ENCODE measurements around the gene TBX3.

The TBX3 gene

DNA sequence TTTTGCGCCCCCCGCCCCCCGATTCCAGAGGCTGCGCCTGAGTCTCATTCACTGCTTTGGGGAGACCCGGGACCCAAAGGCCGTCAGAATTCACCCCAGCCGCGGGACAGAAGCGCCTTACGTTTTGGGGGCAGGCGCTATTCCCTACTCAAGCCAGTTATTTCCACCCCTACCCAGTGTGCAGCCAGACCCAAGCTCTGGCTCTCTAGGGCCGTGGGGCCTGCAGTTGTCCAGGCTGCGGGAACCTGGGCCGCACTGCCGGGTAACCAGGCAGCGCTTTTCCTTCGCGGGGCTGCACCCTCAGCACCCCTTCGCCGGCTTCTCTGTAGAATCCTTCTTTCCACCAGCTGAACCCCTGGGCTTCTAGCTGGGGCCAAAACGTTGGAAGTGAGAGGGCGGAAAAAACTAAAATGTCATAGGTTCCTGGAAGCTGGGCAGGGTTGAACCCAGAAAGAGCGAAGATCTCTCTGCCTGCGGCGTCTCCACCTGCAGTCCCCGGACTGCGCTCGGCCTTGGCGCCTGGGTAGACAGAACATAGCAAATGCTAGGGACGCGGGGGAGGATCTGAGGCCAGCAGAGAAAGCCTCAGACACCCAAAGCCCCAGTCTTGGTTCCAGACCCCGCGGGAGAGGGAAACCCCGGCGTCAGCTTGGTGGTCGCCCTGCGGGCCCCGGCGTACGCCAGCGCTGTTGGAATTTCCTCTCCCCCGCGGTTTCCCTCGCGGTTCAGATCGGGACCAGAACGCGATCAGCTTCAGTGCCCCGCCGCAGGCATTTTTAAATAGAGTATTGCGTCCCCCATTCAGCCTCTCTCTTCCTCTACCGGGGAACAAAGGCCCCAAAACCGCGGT lies 18.3 kb downstream of the TBX3 start:
- TF ChIP-seq SNAI2 (CRISPR knock-in tag; IDR thresholded peaks at IDR 0.05) (no peak), TSHZ2 (CRISPR knock-in tag; IDR thresholded peaks at IDR 0.05) (no peak), ZC3H10 (CRISPR knock-in tag; IDR thresholded peaks at IDR 0.05) (no peak), CSRNP3 (CRISPR knock-in tag; IDR thresholded peaks at IDR 0.05) (no peak), RARB (CRISPR knock-in tag; IDR thresholded peaks at IDR 0.05) (no peak), ZFP30 (CRISPR knock-in tag; IDR thresholded peaks at IDR 0.05) (no peak), ZNF70 (CRISPR knock-in tag; IDR thresholded peaks at IDR 0.05) (no peak), ZNF565 (CRISPR knock-in tag; conservative IDR thresholded peaks at IDR 0.05; ENCODE audit: low read depth) (no peak), TOX (CRISPR knock-in tag; IDR thresholded peaks at IDR 0.05; ENCODE audit: borderline replicate concordance) (no peak), GLIS3 (CRISPR knock-in tag; IDR thresholded peaks at IDR 0.05) (no peak), PPARA (CRISPR knock-in tag; IDR thresholded peaks at IDR 0.05; ENCODE audit: borderline replicate concordance) (no peak)
- TF ChIP-seq, protein P1, sequence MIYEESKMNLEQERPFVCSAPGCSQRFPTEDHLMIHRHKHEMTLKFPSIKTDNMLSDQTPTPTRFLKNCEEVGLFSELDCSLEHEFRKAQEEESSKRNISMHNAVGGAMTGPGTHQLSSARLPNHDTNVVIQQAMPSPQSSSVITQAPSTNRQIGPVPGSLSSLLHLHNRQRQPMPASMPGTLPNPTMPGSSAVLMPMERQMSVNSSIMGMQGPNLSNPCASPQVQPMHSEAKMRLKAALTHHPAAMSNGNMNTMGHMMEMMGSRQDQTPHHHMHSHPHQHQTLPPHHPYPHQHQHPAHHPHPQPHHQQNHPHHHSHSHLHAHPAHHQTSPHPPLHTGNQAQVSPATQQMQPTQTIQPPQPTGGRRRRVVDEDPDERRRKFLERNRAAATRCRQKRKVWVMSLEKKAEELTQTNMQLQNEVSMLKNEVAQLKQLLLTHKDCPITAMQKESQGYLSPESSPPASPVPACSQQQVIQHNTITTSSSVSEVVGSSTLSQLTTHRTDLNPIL (CRISPR knock-in tag; IDR thresholded peaks at IDR 0.05; ENCODE audit: low read depth): no peak
- TF ChIP-seq, protein P2, sequence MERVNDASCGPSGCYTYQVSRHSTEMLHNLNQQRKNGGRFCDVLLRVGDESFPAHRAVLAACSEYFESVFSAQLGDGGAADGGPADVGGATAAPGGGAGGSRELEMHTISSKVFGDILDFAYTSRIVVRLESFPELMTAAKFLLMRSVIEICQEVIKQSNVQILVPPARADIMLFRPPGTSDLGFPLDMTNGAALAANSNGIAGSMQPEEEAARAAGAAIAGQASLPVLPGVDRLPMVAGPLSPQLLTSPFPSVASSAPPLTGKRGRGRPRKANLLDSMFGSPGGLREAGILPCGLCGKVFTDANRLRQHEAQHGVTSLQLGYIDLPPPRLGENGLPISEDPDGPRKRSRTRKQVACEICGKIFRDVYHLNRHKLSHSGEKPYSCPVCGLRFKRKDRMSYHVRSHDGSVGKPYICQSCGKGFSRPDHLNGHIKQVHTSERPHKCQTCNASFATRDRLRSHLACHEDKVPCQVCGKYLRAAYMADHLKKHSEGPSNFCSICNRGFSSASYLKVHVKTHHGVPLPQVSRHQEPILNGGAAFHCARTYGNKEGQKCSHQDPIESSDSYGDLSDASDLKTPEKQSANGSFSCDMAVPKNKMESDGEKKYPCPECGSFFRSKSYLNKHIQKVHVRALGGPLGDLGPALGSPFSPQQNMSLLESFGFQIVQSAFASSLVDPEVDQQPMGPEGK (CRISPR knock-in tag; IDR thresholded peaks at IDR 0.05; ENCODE audit: borderline replicate concordance): no peak
- no peak for ATAC-seq

- no peak for ATAC-seq
- no peak for TF ChIP-seq PPARA (CRISPR knock-in tag; IDR thresholded peaks at IDR 0.05; ENCODE audit: borderline replicate concordance)
- no peak for TF ChIP-seq CSDC2 (CRISPR knock-in tag; IDR thresholded peaks at IDR 0.05)
- TF ChIP-seq TCF4 (CRISPR knock-in tag; IDR thresholded peaks at IDR 0.05; ENCODE audit: borderline replicate concordance): no peak
- TF ChIP-seq GLIS3 (CRISPR knock-in tag; IDR thresholded peaks at IDR 0.05): no peak
- TF ChIP-seq ARNTL (CRISPR knock-in tag; IDR thresholded peaks at IDR 0.05; ENCODE audit: borderline replicate concordance, low read depth): no peak
- TF ChIP-seq ZNF565 (CRISPR knock-in tag; conservative IDR thresholded peaks at IDR 0.05; ENCODE audit: low read depth): no peak
- no peak for TF ChIP-seq BACH2 (CRISPR knock-in tag; IDR thresholded peaks at IDR 0.05; ENCODE audit: borderline replicate concordance)
- TF ChIP-seq ZNF8 (CRISPR knock-in tag; IDR thresholded peaks at IDR 0.05): no peak
- TF ChIP-seq ZNF70 (CRISPR knock-in tag; IDR thresholded peaks at IDR 0.05): no peak
- no peak for TF ChIP-seq ZFP30 (CRISPR knock-in tag; IDR thresholded peaks at IDR 0.05)
- no peak for TF ChIP-seq ZC3H10 (CRISPR knock-in tag; IDR thresholded peaks at IDR 0.05)
- TF ChIP-seq, protein P2 (CRISPR knock-in tag; IDR thresholded peaks at IDR 0.05; ENCODE audit: borderline replicate concordance): no peak
- TF ChIP-seq, protein P1 (CRISPR knock-in tag; IDR thresholded peaks at IDR 0.05; ENCODE audit: low read depth): no peak
- TF ChIP-seq, protein P3, sequence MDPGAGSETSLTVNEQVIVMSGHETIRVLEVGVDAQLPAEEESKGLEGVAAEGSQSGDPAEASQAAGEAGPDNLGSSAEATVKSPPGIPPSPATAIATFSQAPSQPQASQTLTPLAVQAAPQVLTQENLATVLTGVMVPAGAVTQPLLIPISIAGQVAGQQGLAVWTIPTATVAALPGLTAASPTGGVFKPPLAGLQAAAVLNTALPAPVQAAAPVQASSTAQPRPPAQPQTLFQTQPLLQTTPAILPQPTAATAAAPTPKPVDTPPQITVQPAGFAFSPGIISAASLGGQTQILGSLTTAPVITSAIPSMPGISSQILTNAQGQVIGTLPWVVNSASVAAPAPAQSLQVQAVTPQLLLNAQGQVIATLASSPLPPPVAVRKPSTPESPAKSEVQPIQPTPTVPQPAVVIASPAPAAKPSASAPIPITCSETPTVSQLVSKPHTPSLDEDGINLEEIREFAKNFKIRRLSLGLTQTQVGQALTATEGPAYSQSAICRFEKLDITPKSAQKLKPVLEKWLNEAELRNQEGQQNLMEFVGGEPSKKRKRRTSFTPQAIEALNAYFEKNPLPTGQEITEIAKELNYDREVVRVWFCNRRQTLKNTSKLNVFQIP (CRISPR knock-in tag; IDR thresholded peaks at IDR 0.05; ENCODE audit: borderline replicate concordance, low read depth): no peak
- no peak for TF ChIP-seq OSR1 (CRISPR knock-in tag; IDR thresholded peaks at IDR 0.05)
- no peak for TF ChIP-seq TSHZ2 (CRISPR knock-in tag; IDR thresholded peaks at IDR 0.05)
- TF ChIP-seq ZFP3 (CRISPR knock-in tag; IDR thresholded peaks at IDR 0.05): no peak
These were observed 19.2 kb downstream of the TBX3 start for GRCh38 chr12:114664651-114665320.
